C4-2B (cell line): ENCODE measurements around the gene ERO1B.
"Not testable (repeated sequence)": the region's sequence is repeated elsewhere in the genome, so short reads cannot be mapped to it uniquely, and the experiment has no call there.

Experiments
- H3K27ac ChIP-seq: fragments of 450-650 bp; 2 replicates; pipeline ENCODE4 v1.5.1; 2017
- CTCF ChIP-seq: fragments of 450-650 bp; conservative IDR thresholded peaks from 2 replicates; pipeline ENCODE4 v1.5.1; 2017; ENCODE audit warnings: mild to moderate bottlenecking
- ZFX ChIP-seq: fragments of 450-650 bp; IDR thresholded peaks from 2 replicates; pipeline ENCODE4 v1.6.1; 2017

Gene ERO1B

GRCh38 chr1:236320671-236321070, 38.9 kb upstream of the ERO1B start:
- TF ChIP-seq ZFX = no peak
- no peak for TF ChIP-seq CTCF
- peak overlapping the region; percentile 55; the same call in 1 of the 2 replicates for H3K27ac ChIP-seq

- TF ChIP-seq CTCF = no peak
- TF ChIP-seq ZFX = no peak
- H3K27ac ChIP-seq = peak overlapping the region; percentile 55; the same call in 1 of the 2 replicates
Measured at GRCh38 chr1:236320214-236320613, 38.5 kb upstream of the ERO1B start.

- TF ChIP-seq ZFX = no peak
- no peak for TF ChIP-seq CTCF
- no peak overlapping the region for H3K27ac ChIP-seq
Measured at GRCh38 chr1:236316437-236316836, 34.7 kb upstream of the ERO1B start.

GRCh38 chr1:236315518-236315917, 33.8 kb upstream of the ERO1B start:
- TF ChIP-seq CTCF (no peak), ZFX (no peak)
- H3K27ac ChIP-seq = no peak overlapping the region

- no peak overlapping the region for H3K27ac ChIP-seq
- TF ChIP-seq CTCF = no peak
- no peak for TF ChIP-seq ZFX
Measured at GRCh38 chr1:236315092-236315491, 33.3 kb upstream of the ERO1B start.

GRCh38 chr1:236314050-236314449, 32.3 kb upstream of the ERO1B start:
- H3K27ac ChIP-seq = not testable (repeated sequence)

GRCh38 chr1:236313427-236313826, 31.7 kb upstream of the ERO1B start:
- H3K27ac ChIP-seq = no peak overlapping the region
- no peak for TF ChIP-seq CTCF
- no peak for TF ChIP-seq ZFX

- H3K27ac ChIP-seq = no peak overlapping the region
- TF ChIP-seq CTCF (no peak; the same call in 1 of the 2 replicates), ZFX (no peak)
Measured at GRCh38 chr1:236311040-236311439, 29.3 kb upstream of the ERO1B start.
